ENCODE measurements around the gene CCND2.

The CCND2 gene

GRCh38 chr12:4256043-4256826 is 17.3 kb upstream of the CCND2 start:
- no peak for DNase-seq (ENCODE audit: low read depth)

GRCh38 chr12:4257442-4257841 is 16.1 kb upstream of the CCND2 start:
- DNase-seq (ENCODE audit: low read depth): no peak

- no peak for DNase-seq (ENCODE audit: low read depth)
These were observed 14.5 kb upstream of the CCND2 start for GRCh38 chr12:4259099-4259498.

GRCh38 chr12:4261655-4262054 is 11.9 kb upstream of the CCND2 start:
- DNase-seq (ENCODE audit: low read depth): no peak

- DNase-seq (ENCODE audit: low read depth): no peak
These were observed 8.3 kb upstream of the CCND2 start for GRCh38 chr12:4265280-4265679.

GRCh38 chr12:4266990-4267389 is 6.6 kb upstream of the CCND2 start:
- no peak for DNase-seq (ENCODE audit: low read depth)

GRCh38 chr12:4267704-4268328 is 5.7 kb upstream of the CCND2 start:
- no peak for DNase-seq (ENCODE audit: low read depth)

- no peak for DNase-seq (ENCODE audit: low read depth)
These were observed 5.0 kb upstream of the CCND2 start for GRCh38 chr12:4268329-4269181.

GRCh38 chr12:4269279-4269991 is 4.1 kb upstream of the CCND2 start:
- DNase-seq (ENCODE audit: low read depth): no peak

- no peak for DNase-seq (ENCODE audit: low read depth)
These were observed 3.3 kb upstream of the CCND2 start for GRCh38 chr12:4270016-4270830.

- DNase-seq (ENCODE audit: low read depth): no peak
These were observed 2.5 kb upstream of the CCND2 start for GRCh38 chr12:4270831-4271716.

- no peak for DNase-seq (ENCODE audit: low read depth)
These were observed 1.7 kb upstream of the CCND2 start for GRCh38 chr12:4271717-4272423.

GRCh38 chr12:4272424-4273272 is 914 bp upstream of the CCND2 start:
- DNase-seq (ENCODE audit: low read depth): no peak

- DNase-seq (ENCODE audit: low read depth): no peak
These were observed 300 bp upstream of the CCND2 start for GRCh38 chr12:4273273-4273651.

GRCh38 chr12:4274396-4275015 is 944 bp downstream of the CCND2 start:
- no peak for DNase-seq (ENCODE audit: low read depth)

GRCh38 chr12:4275016-4275869 is 1.7 kb downstream of the CCND2 start:
- no peak for DNase-seq (ENCODE audit: low read depth)

GRCh38 chr12:4275870-4276301 is 2.3 kb downstream of the CCND2 start:
- no peak for DNase-seq (ENCODE audit: low read depth)
